HEK293 (cell line): ENCODE data around the gene CREM.
A peak's percentile ranks its signal among the peaks of the same experiment; 100 is the strongest.

Experiments
- CTCF ChIA-PET: fragments of 350-600 bp; formaldehyde crosslinking; extraction: SDS; loops from one replicate; lab custom pipeline; 2021; ENCODE audit warnings: antibody characterized with exemption; lab: Yijun Ruan, JAX
- POLR2A ChIA-PET: fragments of 300-600 bp; formaldehyde crosslinking; extraction: SDS; loops from one replicate; lab custom pipeline; 2020; ENCODE audit warnings: antibody characterized with exemption, inconsistent platforms; lab: Yijun Ruan, JAX
- H3K27ac ChIP-seq: fragments of 200-500 bp; sonication (Bioruptor generic); 2 replicates; pipeline ENCODE4 v1.5.1; 2014; ENCODE audit warnings: low read depth, low read length, control low read depth, inconsistent platforms; ENCODE audit errors: extremely low read depth
- H3K36me3 ChIP-seq, 2 experiments: fragments of 200-500 bp in 1 of 2; sonication (Bioruptor generic) in 1 of 2; 1 replicate in 1 of 2; 2 replicates in 1 of 2; pipeline ENCODE4 v1.5.1; 2014 to 2017; ENCODE audit warnings: inconsistent platforms in 2 of 2, low read length in 2 of 2; ENCODE audit not compliant: control insufficient read depth in 2 of 2, insufficient read depth in 1 of 2
- H3K4me1 ChIP-seq: fragments of 200-500 bp; sonication (Bioruptor generic); 2 replicates; pipeline ENCODE4 v1.5.1; 2014; ENCODE audit warnings: mild to moderate bottlenecking, low read length, inconsistent platforms; ENCODE audit not compliant: control insufficient read depth, insufficient read depth
- H3K4me3 ChIP-seq: 2 replicates; pipeline ENCODE4 v1.5.1; 2011; ENCODE audit warnings: low read depth, mild to moderate bottlenecking, control low read depth, low read length, moderate library complexity
- H3K9me3 ChIP-seq: fragments of 200-500 bp; sonication (Bioruptor generic); 2 replicates; pipeline ENCODE4 v1.5.1; 2014; ENCODE audit warnings: low read depth, low read length, inconsistent platforms; ENCODE audit not compliant: control insufficient read depth, insufficient read depth
- FEZF1 ChIP-seq: fragments of 450-650 bp; formaldehyde crosslinking; IDR thresholded peaks from 2 replicates; pipeline ENCODE4 v1.5.1; 2016; ENCODE audit warnings: missing biosample characterization, missing genetic modification characterization
- YY1 ChIP-seq: fragments of 450-650 bp; formaldehyde crosslinking; IDR thresholded peaks from 2 replicates; pipeline ENCODE4 v1.5.1; 2018; ENCODE audit warnings: missing biosample characterization, missing genetic modification characterization
- ZBTB20 ChIP-seq: fragments of 450-650 bp; formaldehyde crosslinking; IDR thresholded peaks from 2 replicates; pipeline ENCODE4 v1.5.1; 2016; ENCODE audit warnings: missing biosample characterization, missing genetic modification characterization
- ZBTB21 ChIP-seq: fragments of 450-650 bp; formaldehyde crosslinking; IDR thresholded peaks from 2 replicates; pipeline ENCODE4 v1.5.1; 2017; ENCODE audit warnings: missing biosample characterization, missing genetic modification characterization
- ZNF121 ChIP-seq: fragments of 450-650 bp; formaldehyde crosslinking; IDR thresholded peaks from 2 replicates; pipeline ENCODE4 v1.5.1; 2016; ENCODE audit warnings: missing biosample characterization, missing genetic modification characterization
- ZNF155 ChIP-seq: fragments of 450-650 bp; formaldehyde crosslinking; IDR thresholded peaks from 2 replicates; pipeline ENCODE4 v1.5.1; 2016; ENCODE audit warnings: missing biosample characterization, missing genetic modification characterization
- ZNF157 ChIP-seq: fragments of 450-650 bp; formaldehyde crosslinking; IDR thresholded peaks from 2 replicates; pipeline ENCODE4 v1.5.1; 2016; ENCODE audit warnings: missing biosample characterization, missing genetic modification characterization
- ZNF248 ChIP-seq: fragments of 450-650 bp; formaldehyde crosslinking; IDR thresholded peaks from 2 replicates; pipeline ENCODE4 v1.5.1; 2017; ENCODE audit warnings: missing biosample characterization, missing genetic modification characterization
- ZNF324 ChIP-seq: fragments of 450-650 bp; formaldehyde crosslinking; IDR thresholded peaks from 2 replicates; pipeline ENCODE4 v1.5.1; 2016; ENCODE audit warnings: missing biosample characterization, missing genetic modification characterization
- ZNF354C ChIP-seq: fragments of 450-650 bp; formaldehyde crosslinking; IDR thresholded peaks from 2 replicates; pipeline ENCODE4 v1.5.1; 2016; ENCODE audit warnings: missing biosample characterization, missing genetic modification characterization, low read depth, borderline replicate concordance
- ZNF391 ChIP-seq: fragments of 450-650 bp; formaldehyde crosslinking; IDR thresholded peaks from 2 replicates; pipeline ENCODE4 v1.5.1; 2016; ENCODE audit warnings: low read depth, missing biosample characterization, missing genetic modification characterization, borderline replicate concordance
- ZNF48 ChIP-seq: fragments of 450-650 bp; formaldehyde crosslinking; IDR thresholded peaks from 2 replicates; pipeline ENCODE4 v1.5.1; 2016; ENCODE audit warnings: missing biosample characterization, missing genetic modification characterization
- ZNF514 ChIP-seq: fragments of 450-650 bp; formaldehyde crosslinking; IDR thresholded peaks from 2 replicates; pipeline ENCODE4 v1.5.1; 2016; ENCODE audit warnings: missing biosample characterization, missing genetic modification characterization
- ZNF521 ChIP-seq: fragments of 450-650 bp; formaldehyde crosslinking; IDR thresholded peaks from 2 replicates; pipeline ENCODE4 v1.5.1; 2017; ENCODE audit warnings: missing biosample characterization, mild to moderate bottlenecking, missing genetic modification characterization
- ZNF530 ChIP-seq: fragments of 450-650 bp; formaldehyde crosslinking; IDR thresholded peaks from 2 replicates; pipeline ENCODE4 v1.5.1; 2016; ENCODE audit warnings: low read depth, missing biosample characterization, missing genetic modification characterization
- ZNF544 ChIP-seq: fragments of 450-650 bp; formaldehyde crosslinking; IDR thresholded peaks from 2 replicates; pipeline ENCODE4 v1.5.0; 2017; ENCODE audit warnings: missing biosample characterization, missing genetic modification characterization
- ZNF561 ChIP-seq: fragments of 450-650 bp; IDR thresholded peaks from 2 replicates; pipeline ENCODE4 v1.5.1; 2018; ENCODE audit warnings: missing biosample characterization, missing genetic modification characterization, borderline replicate concordance
- ZNF610 ChIP-seq: fragments of 450-650 bp; formaldehyde crosslinking; IDR thresholded peaks from 2 replicates; pipeline ENCODE4 v1.5.1; 2016; ENCODE audit warnings: missing biosample characterization, missing genetic modification characterization, borderline replicate concordance
- ZNF768 ChIP-seq: fragments of 450-650 bp; formaldehyde crosslinking; IDR thresholded peaks from 2 replicates; pipeline ENCODE4 v1.5.1; 2018; ENCODE audit warnings: missing biosample characterization, mild to moderate bottlenecking, missing genetic modification characterization
- ZNF837 ChIP-seq: fragments of 450-650 bp; formaldehyde crosslinking; IDR thresholded peaks from 2 replicates; pipeline ENCODE4 v1.5.1; 2016; ENCODE audit warnings: missing biosample characterization, missing genetic modification characterization
- TF ChIP-seq, protein P1 (sequence below): fragments of 450-650 bp; formaldehyde crosslinking; IDR thresholded peaks from 2 replicates; pipeline ENCODE4 v1.5.0; 2017; ENCODE audit warnings: missing biosample characterization, missing genetic modification characterization, borderline replicate concordance
- TF ChIP-seq, protein P2 (sequence below): fragments of 450-650 bp; formaldehyde crosslinking; IDR thresholded peaks from 2 replicates; pipeline ENCODE4 v1.5.1; 2016; ENCODE audit warnings: missing biosample characterization, missing genetic modification characterization, low read depth
- TF ChIP-seq, protein P3 (sequence below): fragments of 450-650 bp; IDR thresholded peaks from 2 replicates; pipeline ENCODE4 v1.5.1; 2018; ENCODE audit warnings: missing biosample characterization, missing genetic modification characterization
- TF ChIP-seq, protein P4 (sequence below): fragments of 450-650 bp; formaldehyde crosslinking; IDR thresholded peaks from 2 replicates; pipeline ENCODE4 v1.5.1; 2016; ENCODE audit warnings: missing biosample characterization, missing genetic modification characterization

CREM gene

DNA sequence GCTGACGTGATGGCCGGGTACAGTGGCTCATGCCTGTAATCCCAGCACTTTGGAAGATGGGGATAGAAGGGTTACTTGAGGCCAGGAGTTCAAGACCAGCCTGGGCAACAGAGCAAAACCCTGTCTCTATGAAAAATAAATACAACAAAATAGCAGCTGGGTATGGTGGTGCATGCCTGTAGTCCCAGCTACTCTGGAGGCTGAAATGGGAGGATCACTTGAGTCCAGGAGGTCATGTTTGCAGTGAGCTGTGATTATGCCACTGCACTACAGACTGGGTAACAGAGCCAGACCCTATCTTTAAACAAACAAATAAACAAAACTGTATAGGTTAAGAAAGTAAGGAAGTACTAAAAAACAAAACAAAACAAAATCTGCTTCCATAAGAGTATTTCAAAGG is 30.3 kb upstream of the CREM start (continued):
- TF ChIP-seq, protein P1, sequence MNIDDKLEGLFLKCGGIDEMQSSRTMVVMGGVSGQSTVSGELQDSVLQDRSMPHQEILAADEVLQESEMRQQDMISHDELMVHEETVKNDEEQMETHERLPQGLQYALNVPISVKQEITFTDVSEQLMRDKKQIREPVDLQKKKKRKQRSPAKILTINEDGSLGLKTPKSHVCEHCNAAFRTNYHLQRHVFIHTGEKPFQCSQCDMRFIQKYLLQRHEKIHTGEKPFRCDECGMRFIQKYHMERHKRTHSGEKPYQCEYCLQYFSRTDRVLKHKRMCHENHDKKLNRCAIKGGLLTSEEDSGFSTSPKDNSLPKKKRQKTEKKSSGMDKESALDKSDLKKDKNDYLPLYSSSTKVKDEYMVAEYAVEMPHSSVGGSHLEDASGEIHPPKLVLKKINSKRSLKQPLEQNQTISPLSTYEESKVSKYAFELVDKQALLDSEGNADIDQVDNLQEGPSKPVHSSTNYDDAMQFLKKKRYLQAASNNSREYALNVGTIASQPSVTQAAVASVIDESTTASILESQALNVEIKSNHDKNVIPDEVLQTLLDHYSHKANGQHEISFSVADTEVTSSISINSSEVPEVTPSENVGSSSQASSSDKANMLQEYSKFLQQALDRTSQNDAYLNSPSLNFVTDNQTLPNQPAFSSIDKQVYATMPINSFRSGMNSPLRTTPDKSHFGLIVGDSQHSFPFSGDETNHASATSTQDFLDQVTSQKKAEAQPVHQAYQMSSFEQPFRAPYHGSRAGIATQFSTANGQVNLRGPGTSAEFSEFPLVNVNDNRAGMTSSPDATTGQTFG (tag by site-specific recombination), result no peak
- TF ChIP-seq, protein P2, sequence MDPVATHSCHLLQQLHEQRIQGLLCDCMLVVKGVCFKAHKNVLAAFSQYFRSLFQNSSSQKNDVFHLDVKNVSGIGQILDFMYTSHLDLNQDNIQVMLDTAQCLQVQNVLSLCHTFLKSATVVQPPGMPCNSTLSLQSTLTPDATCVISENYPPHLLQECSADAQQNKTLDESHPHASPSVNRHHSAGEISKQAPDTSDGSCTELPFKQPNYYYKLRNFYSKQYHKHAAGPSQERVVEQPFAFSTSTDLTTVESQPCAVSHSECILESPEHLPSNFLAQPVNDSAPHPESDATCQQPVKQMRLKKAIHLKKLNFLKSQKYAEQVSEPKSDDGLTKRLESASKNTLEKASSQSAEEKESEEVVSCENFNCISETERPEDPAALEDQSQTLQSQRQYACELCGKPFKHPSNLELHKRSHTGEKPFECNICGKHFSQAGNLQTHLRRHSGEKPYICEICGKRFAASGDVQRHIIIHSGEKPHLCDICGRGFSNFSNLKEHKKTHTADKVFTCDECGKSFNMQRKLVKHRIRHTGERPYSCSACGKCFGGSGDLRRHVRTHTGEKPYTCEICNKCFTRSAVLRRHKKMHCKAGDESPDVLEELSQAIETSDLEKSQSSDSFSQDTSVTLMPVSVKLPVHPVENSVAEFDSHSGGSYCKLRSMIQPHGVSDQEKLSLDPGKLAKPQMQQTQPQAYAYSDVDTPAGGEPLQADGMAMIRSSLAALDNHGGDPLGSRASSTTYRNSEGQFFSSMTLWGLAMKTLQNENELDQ (tag by site-specific recombination), result no peak
- TF ChIP-seq ZNF837 (tag by site-specific recombination) (no peak), YY1 (no peak)
- TF ChIP-seq, all 188 proteins: peak for 0

DNA sequence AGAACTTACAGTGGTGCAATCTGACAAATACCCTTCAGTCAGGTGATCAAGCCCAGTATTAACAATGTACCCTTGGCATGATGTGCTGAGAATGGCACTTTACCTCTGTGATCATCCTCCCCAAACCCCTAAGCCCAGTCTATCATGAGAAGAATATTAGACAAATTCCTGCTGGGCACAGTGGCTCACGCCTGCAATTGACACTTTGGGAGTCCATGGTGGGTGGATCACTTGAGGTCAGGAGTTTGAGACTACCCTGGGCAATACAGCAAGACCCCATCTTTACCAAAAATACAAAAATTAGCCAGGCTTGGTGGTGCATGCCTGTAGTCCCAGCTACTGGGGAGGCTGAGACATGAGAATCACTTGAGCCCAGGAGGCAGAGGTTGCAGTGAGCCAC is 29.1 kb upstream of the CREM start:
- TF ChIP-seq ZNF610 (no peak), ZNF521 (tag by site-specific recombination) (no peak), ZNF121 (tag by site-specific recombination) (peak; percentile 53; the same call in 1 of the 2 replicates), ZNF324 (tag by site-specific recombination) (no peak)
- TF ChIP-seq, protein P3, sequence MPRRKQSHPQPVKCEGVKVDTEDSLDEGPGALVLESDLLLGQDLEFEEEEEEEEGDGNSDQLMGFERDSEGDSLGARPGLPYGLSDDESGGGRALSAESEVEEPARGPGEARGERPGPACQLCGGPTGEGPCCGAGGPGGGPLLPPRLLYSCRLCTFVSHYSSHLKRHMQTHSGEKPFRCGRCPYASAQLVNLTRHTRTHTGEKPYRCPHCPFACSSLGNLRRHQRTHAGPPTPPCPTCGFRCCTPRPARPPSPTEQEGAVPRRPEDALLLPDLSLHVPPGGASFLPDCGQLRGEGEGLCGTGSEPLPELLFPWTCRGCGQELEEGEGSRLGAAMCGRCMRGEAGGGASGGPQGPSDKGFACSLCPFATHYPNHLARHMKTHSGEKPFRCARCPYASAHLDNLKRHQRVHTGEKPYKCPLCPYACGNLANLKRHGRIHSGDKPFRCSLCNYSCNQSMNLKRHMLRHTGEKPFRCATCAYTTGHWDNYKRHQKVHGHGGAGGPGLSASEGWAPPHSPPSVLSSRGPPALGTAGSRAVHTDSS (tag by site-specific recombination), result no peak
- Histone ChIP-seq H3K9me3 (no peaks in the 10 kb centered on the region), H3K27ac (no peak overlapping the region), H3K4me1 (no peaks in the 10 kb centered on the region), H3K36me3 (no peaks in the 10 kb centered on the region), H3K4me3 (no peak overlapping the region)
- CTCF ChIA-PET, result interaction anchor here (1.1 kb wide), 1 partner anchor 11 kb away, joined by 3 read pairs; no protein-coding TSS in a partner anchor
- POLR2A ChIA-PET, result no interaction called here

DNA sequence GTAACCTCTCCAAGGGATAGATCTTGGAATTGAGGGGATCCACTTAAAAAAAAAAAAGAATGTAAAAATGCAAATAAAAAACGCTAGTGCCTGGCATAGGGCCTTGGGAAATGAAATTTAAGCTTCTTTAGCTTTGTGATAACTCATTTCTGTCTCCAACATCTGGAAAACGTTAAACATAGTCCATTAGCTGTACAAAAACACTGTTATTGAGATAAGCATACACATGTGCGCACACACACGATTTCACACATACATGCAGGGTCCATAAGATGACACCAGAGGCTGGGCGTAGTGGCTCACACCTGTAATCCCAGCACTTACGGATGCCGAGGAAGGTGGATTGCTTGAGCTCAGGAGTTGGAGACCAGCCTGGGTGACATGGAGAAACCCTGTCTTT is 22.8 kb upstream of the CREM start:
- H3K36me3 ChIP-seq, result no peaks in the 10 kb centered on the region
- TF ChIP-seq ZNF391 (tag by site-specific recombination) (no peak), ZNF561 (no peak), ZNF530 (tag by site-specific recombination) (no peak), ZBTB20 (no peak), YY1 (no peak), ZNF544 (tag by site-specific recombination) (no peak)
- H3K9me3 ChIP-seq, result no peaks in the 10 kb centered on the region
- no peak overlapping the region for H3K4me3 ChIP-seq
- no peak overlapping the region for H3K27ac ChIP-seq
- H3K4me1 ChIP-seq, result no peaks in the 10 kb centered on the region
- ChIA-PET CTCF (interaction anchor here (0.6 to 0.7 kb wide), 2 partner anchors 134 to 690 kb away, joined by 3 to 4 read pairs; no protein-coding TSS in a partner anchor), POLR2A (interaction anchor here (0.6 kb wide), 1 partner anchor 67 kb away, joined by 4 read pairs; no protein-coding TSS in a partner anchor)

DNA sequence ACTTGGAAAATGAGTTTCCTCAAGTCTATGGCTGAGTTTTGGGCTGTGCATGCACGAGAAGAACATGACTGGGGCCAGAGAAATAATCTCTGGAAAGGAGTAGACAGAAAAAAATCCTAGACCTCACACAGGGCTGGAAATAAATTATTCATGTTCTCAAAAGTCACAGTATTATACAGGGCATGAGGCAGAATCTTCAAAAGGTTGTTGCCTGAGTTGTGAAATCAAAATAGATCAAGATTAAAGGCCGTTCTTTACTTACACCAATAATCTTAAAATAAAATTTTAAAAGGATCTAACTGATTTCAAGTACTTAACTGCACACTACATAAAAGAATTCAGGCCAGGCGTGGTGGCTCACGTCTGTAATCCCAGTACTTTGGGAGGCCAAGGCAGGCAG is 14.1 kb upstream of the CREM start:
- CTCF ChIA-PET, result no interaction called here
- no peak overlapping the region for H3K4me3 ChIP-seq
- no peaks in the 10 kb centered on the region for H3K9me3 ChIP-seq
- POLR2A ChIA-PET, result no interaction called here
- H3K4me1 ChIP-seq, result no peaks in the 10 kb centered on the region
- no peaks in the 10 kb centered on the region; a peak in 1 of 3 replicates for H3K36me3 ChIP-seq
- H3K27ac ChIP-seq, result no peak overlapping the region
- TF ChIP-seq ZNF157 (no peak), ZNF248 (tag by site-specific recombination) (no peak), ZNF514 (tag by site-specific recombination) (no peak), ZNF768 (no peak), ZBTB21 (no peak), FEZF1 (tag by site-specific recombination) (no peak), ZNF48 (no peak), ZNF354C (no peak), ZNF155 (tag by site-specific recombination) (no peak), ZNF544 (tag by site-specific recombination) (no peak)
- TF ChIP-seq, protein P4, sequence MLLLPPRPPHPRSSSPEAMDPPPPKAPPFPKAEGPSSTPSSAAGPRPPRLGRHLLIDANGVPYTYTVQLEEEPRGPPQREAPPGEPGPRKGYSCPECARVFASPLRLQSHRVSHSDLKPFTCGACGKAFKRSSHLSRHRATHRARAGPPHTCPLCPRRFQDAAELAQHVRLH (tag by site-specific recombination), result no peak
